Measurements from ENCODE around the gene PIGS.

GRCh38 chr17:28520687-28521086 is 50.6 kb downstream of the PIGS start:
- TF ChIP-seq CTCF (conservative IDR thresholded peaks at IDR 0.05; ENCODE audit: low read depth, low read length), result no peak
- TF ChIP-seq POLR2A (IDR thresholded peaks at IDR 0.05; ENCODE audit: low read depth, low read length), result no peak
- no peak for TF ChIP-seq MXI1 (IDR thresholded peaks at IDR 0.05; ENCODE audit: borderline replicate concordance, low read depth, low read length)
- TF ChIP-seq USF2 (IDR thresholded peaks at IDR 0.05; ENCODE audit: low read depth, low read length), result no peak
- TF ChIP-seq RAD21 (IDR thresholded peaks at IDR 0.05; ENCODE audit: low read length), result no peak
- TF ChIP-seq BHLHE40 (IDR thresholded peaks at IDR 0.05; ENCODE audit: low read depth, low read length), result no peak
- TF ChIP-seq RFX5 (IDR thresholded peaks at IDR 0.05; ENCODE audit: low read depth, low read length), result no peak
- TF ChIP-seq RCOR1 (IDR thresholded peaks at IDR 0.05; ENCODE audit: insufficient replicate concordance, low read length), result no peak
- TF ChIP-seq CEBPB (IDR thresholded peaks at IDR 0.05; ENCODE audit: low read depth, low read length), result no peak
- TF ChIP-seq ELK1 (IDR thresholded peaks at IDR 0.05; ENCODE audit: borderline replicate concordance, low read depth, low read length), result no peak
- no peak for TF ChIP-seq MAFK (IDR thresholded peaks at IDR 0.05; ENCODE audit: low read depth, low read length)

Measured in IMR-90 (cell line).